Activated CD8-positive, alpha-beta T cell treated with anti-CD3 and anti-CD28 coated beads, Interleukin-2, amount 10 ng/mL, durations not matched to agents 7 days and 5 days (primary cell): Measurements from ENCODE around the gene DSTN. TPM values are rescaled to one million over a fixed set of nuclear protein-coding genes. Genes with fewer than 3 reads are reported as not detected.
A peak's percentile ranks its signal among the peaks of the same experiment; 100 is the strongest.

Experiments used
- ATAC-seq: fragments of 150-1000 bp; cut with Tn5 transposase; one replicate; pipeline ENCODE4 v1.10.0; 2021; ENCODE audit warnings: moderate library complexity
- CTCF ChIA-PET: fragments of 350-600 bp; sonication (Branson Sonifier 250); formaldehyde crosslinking; loops from one replicate; lab custom pipeline; 2021; ENCODE audit warnings: antibody characterized with exemption; lab: Charles Lee
- POLR2A ChIA-PET: fragments of 350-600 bp; sonication (Branson Sonifier 250); formaldehyde crosslinking; loops from one replicate; lab custom pipeline; 2021; ENCODE audit warnings: antibody characterized with exemption; lab: Charles Lee
- DNase-seq: peaks from one replicate; pipeline ENCODE4 v3.0.0-alpha.2; 2020
- H3K27ac Mint-ChIP-seq: one replicate; pipeline ENCODE4 v1.8.0; 2021; ENCODE audit warnings: mild to moderate bottlenecking, mixed read lengths
- H3K27me3 Mint-ChIP-seq: one replicate; pipeline ENCODE4 v1.8.0; 2021; ENCODE audit warnings: low read depth, mixed read lengths
- H3K36me3 Mint-ChIP-seq: one replicate; pipeline ENCODE4 v1.8.0; 2021; ENCODE audit warnings: low read depth, mixed read lengths
- H3K4me1 Mint-ChIP-seq: one replicate; pipeline ENCODE4 v1.8.0; 2021; ENCODE audit warnings: low read depth, mixed read lengths
- H3K4me3 Mint-ChIP-seq: one replicate; pipeline ENCODE4 v1.8.0; 2021; ENCODE audit warnings: mild to moderate bottlenecking, mixed read lengths
- H3K9me3 Mint-ChIP-seq: one replicate; pipeline ENCODE4 v1.8.0; 2022; ENCODE audit warnings: mixed read lengths; ENCODE audit not compliant: insufficient read depth
- total RNA-seq, 2 experiments: library from RNA; stranded (reverse); gene quantifications; one replicate each; pipeline ENCODE4 v1.2.3, GENCODE V29; 2021

Gene DSTN
- total RNA-seq, 2 experiments from 2014 or later: 59.0 to 63.6 TPM

- Mint-ChIP-seq H3K36me3 (peaks cover 2% of the 10 kb centered on the region), H3K27me3 (no peaks in the 10 kb centered on the region), H3K4me1 (peaks cover 17% of the 10 kb centered on the region), H3K9me3 (no peaks in the 10 kb centered on the region), H3K4me3 (no peak overlapping the region), H3K27ac (no peak overlapping the region)
- no peak for ATAC-seq
- DNase-seq: no peak
- ChIA-PET CTCF (interaction anchor here (1.5 to 1.7 kb wide), 2 partner anchors 13 to 28 kb away, joined by 3 to 4 read pairs; partner anchors contain the start of gene DSTN), POLR2A (no interaction called here)
Measured at GRCh38 chr20:17583126-17583525, 13.3 kb downstream of the DSTN start.

DNA sequence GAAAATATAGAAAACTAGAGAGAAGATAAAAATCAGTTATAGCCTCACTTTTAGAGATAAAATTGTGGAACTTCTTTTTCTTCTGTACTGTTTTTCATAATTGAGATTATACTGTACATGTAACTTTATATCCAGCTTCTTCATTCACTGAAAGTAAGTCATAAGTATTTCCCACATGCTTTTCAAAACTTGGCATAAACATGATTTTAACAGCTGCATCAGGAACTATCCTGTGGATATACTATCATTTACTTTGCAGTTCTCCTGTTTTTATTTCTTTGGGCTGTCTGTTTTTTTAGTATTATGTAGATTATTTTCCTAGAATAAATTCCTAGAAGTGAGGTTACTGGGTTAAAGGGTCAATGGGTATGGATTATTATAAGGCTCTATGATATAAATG lies 14.8 kb downstream of the DSTN start:
- DNase-seq (no peak), ATAC-seq (no peak)
- ChIA-PET CTCF (interaction anchor here (1.7 kb wide), 1 partner anchor 26 kb away, joined by 4 read pairs; no protein-coding TSS in a partner anchor), POLR2A (no interaction called here)
- peaks cover 2% of the 10 kb centered on the region for H3K36me3 Mint-ChIP-seq
- H3K9me3 Mint-ChIP-seq: no peaks in the 10 kb centered on the region
- H3K4me3 Mint-ChIP-seq: no peak overlapping the region
- no peaks in the 10 kb centered on the region for H3K27me3 Mint-ChIP-seq
- no peak overlapping the region for H3K27ac Mint-ChIP-seq
- H3K4me1 Mint-ChIP-seq: peaks cover 14% of the 10 kb centered on the region

GRCh38 chr20:17586250-17586649 lies 16.4 kb downstream of the DSTN start:
- H3K27me3 Mint-ChIP-seq: no peaks in the 10 kb centered on the region
- no peaks in the 10 kb centered on the region for H3K36me3 Mint-ChIP-seq
- no peak overlapping the region for H3K27ac Mint-ChIP-seq
- no peaks in the 10 kb centered on the region for H3K9me3 Mint-ChIP-seq
- ChIA-PET POLR2A (interaction anchor here (1.0 kb wide), 1 partner anchor 15 kb away, joined by 3 read pairs; no protein-coding TSS in a partner anchor), CTCF (interaction anchor here (1.4 kb wide), 1 partner anchor 16 kb away, joined by 4 read pairs; the partner anchor contains the start of gene DSTN)
- H3K4me3 Mint-ChIP-seq: no peak overlapping the region
- H3K4me1 Mint-ChIP-seq: peaks cover 13% of the 10 kb centered on the region
- ATAC-seq (no peak), DNase-seq (no peak)

- Mint-ChIP-seq H3K36me3 (peaks cover 2% of the 10 kb centered on the region), H3K4me1 (peaks cover 13% of the 10 kb centered on the region), H3K27me3 (no peaks in the 10 kb centered on the region), H3K4me3 (no peak overlapping the region), H3K27ac (no peak overlapping the region), H3K9me3 (no peaks in the 10 kb centered on the region)
- ChIA-PET CTCF (no interaction called here), POLR2A (interaction anchor here (1.0 kb wide), 1 partner anchor 16 kb away, joined by 3 read pairs; no protein-coding TSS in a partner anchor)
- ATAC-seq (no peak), DNase-seq (no peak)
Measured at GRCh38 chr20:17587148-17587547, 17.3 kb downstream of the DSTN start.

DNA sequence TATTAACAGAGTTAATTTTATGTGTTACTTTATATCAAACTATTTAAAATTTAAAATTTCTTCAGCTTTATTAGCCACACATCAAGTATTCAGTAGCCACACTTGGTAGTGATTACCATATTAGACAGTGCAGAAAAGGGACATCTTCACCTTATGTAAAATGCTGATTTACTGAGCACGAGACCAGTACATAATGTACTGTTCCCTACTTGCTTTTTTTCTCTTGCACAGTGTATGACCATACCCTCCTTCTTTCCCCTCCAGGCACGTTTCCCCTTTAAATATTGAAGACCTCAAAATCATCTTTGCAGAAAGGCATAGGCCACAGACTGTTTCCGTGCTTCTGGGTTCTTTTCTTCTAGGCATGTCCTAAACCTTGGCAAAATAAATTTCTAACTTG lies 17.9 kb downstream of the DSTN start:
- CTCF ChIA-PET: no interaction called here

GRCh38 chr20:17589161-17589834 lies 19.4 kb downstream of the DSTN start:
- Mint-ChIP-seq H3K27me3 (no peaks in the 10 kb centered on the region), H3K4me3 (no peak overlapping the region), H3K9me3 (no peaks in the 10 kb centered on the region), H3K27ac (no peak overlapping the region), H3K36me3 (peaks cover 6% of the 10 kb centered on the region), H3K4me1 (peaks cover 3% of the 10 kb centered on the region)
- ATAC-seq: no peak
- DNase-seq: no peak
- ChIA-PET CTCF (no interaction called here), POLR2A (no interaction called here)

More for the DNA sequence above, 17.9 kb downstream of the DSTN start:
- POLR2A ChIA-PET: no interaction called here
- ATAC-seq: no peak
- Mint-ChIP-seq H3K4me1 (peaks cover 8% of the 10 kb centered on the region), H3K9me3 (no peaks in the 10 kb centered on the region), H3K27ac (no peak overlapping the region), H3K36me3 (peaks cover 2% of the 10 kb centered on the region), H3K27me3 (no peaks in the 10 kb centered on the region), H3K4me3 (no peak overlapping the region)
- no peak for DNase-seq

DNA sequence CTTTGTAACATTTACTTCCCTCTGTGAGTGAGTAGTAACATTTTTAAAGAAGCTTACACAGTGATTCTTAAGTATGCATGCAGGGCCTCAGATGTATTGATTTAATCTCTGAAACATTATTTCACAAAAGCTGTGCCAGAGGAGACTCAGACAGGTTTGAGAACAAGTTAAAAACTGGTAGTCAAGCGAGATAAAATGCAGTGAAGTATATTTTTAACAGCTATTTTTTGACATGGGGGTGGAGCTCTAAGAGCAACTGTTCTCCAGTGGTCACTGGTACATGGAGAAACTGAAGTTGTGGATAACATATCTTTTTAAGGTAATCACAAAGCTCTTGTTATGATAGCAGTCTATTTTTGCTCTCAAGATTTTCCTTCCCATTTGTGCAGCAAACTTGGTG lies 20.4 kb downstream of the DSTN start:
- Mint-ChIP-seq H3K36me3 (peaks cover 6% of the 10 kb centered on the region), H3K4me3 (no peak overlapping the region), H3K27me3 (no peaks in the 10 kb centered on the region), H3K27ac (no peak overlapping the region), H3K9me3 (no peaks in the 10 kb centered on the region), H3K4me1 (peaks cover 3% of the 10 kb centered on the region)
- ChIA-PET CTCF (interaction anchor here (0.6 kb wide), 1 partner anchor 23 kb away, joined by 3 read pairs; no protein-coding TSS in a partner anchor), POLR2A (no interaction called here)
- no peak for DNase-seq
- ATAC-seq: no peak

DNA sequence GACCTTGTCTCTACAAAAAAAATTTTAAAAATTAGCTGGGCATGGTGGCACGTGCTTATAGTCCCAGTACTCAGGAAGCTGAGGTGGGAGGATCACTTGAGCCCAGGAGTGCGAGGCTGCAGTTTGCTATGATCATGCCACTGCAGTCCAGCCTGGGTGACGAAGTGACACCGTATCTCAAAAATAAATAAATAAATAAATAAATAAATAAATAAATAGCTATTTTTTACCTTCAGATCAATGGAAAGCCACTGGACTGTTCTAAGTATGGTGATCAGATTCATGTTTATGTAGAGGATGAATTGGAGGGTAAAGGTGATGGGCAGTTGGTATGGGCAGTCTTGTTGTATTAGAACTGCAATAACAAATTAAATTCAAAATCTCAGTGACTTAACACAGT lies 24.0 kb downstream of the DSTN start:
- Mint-ChIP-seq H3K27me3 (no peaks in the 10 kb centered on the region), H3K4me3 (no peak overlapping the region), H3K27ac (no peak overlapping the region), H3K9me3 (no peaks in the 10 kb centered on the region), H3K36me3 (peaks cover 8% of the 10 kb centered on the region), H3K4me1 (peaks cover 3% of the 10 kb centered on the region)
- no peak for ATAC-seq
- ChIA-PET CTCF (interaction anchor here (1.2 to 1.5 kb wide), 2 partner anchors 16 kb away, joined by 5 read pairs; no protein-coding TSS in a partner anchor), POLR2A (no interaction called here)
- no peak for DNase-seq

- DNase-seq: no peak
- H3K36me3 Mint-ChIP-seq: peaks cover 8% of the 10 kb centered on the region
- no peaks in the 10 kb centered on the region for H3K27me3 Mint-ChIP-seq
- POLR2A ChIA-PET: no interaction called here
- H3K4me1 Mint-ChIP-seq: peaks cover 3% of the 10 kb centered on the region
- no peaks in the 10 kb centered on the region for H3K9me3 Mint-ChIP-seq
- CTCF ChIA-PET: interaction anchor here (1.2 to 1.5 kb wide), 2 partner anchors 16 to 17 kb away, joined by 5 read pairs; no protein-coding TSS in a partner anchor
- H3K27ac Mint-ChIP-seq: no peak overlapping the region
- no peak overlapping the region for H3K4me3 Mint-ChIP-seq
- no peak for ATAC-seq
Measured at GRCh38 chr20:17594443-17594842, 24.6 kb downstream of the DSTN start.

GRCh38 chr20:17595856-17596255 lies 26.0 kb downstream of the DSTN start:
- ATAC-seq (no peak), DNase-seq (no peak)
- ChIA-PET POLR2A (no interaction called here), CTCF (no interaction called here)
- H3K36me3 Mint-ChIP-seq: peaks cover 11% of the 10 kb centered on the region
- no peaks in the 10 kb centered on the region for H3K4me1 Mint-ChIP-seq
- no peaks in the 10 kb centered on the region for H3K9me3 Mint-ChIP-seq
- H3K4me3 Mint-ChIP-seq: no peak overlapping the region
- H3K27ac Mint-ChIP-seq: no peak overlapping the region
- H3K27me3 Mint-ChIP-seq: no peaks in the 10 kb centered on the region

DNA sequence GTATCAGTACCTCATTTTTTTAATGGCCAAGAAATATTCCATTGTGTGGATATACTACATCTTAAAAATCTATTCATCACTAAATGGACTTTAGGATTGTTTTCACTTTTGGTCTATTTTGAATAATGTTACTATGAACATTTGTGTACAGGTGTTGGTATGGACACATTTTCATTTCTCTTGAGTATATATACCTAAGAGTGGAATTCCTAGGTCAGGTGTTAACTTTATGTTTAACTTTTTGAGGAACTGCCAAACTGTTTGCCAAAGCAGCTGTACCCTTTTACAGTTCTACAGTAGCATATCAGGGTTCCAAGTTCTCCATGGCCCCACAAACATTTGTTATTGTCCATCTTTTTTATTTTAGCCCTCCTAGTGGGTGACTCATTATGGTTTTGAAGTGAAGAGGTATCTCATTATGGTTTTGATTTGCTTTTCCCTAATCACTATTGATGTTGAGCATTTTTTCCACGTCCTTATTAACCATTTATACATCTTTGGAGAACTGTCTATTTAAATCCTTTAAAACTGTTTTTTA lies 28.2 kb downstream of the DSTN start:
- Mint-ChIP-seq H3K4me3 (no peak overlapping the region), H3K9me3 (no peaks in the 10 kb centered on the region), H3K4me1 (peaks cover 6% of the 10 kb centered on the region), H3K27me3 (no peaks in the 10 kb centered on the region), H3K27ac (no peak overlapping the region), H3K36me3 (peaks cover 17% of the 10 kb centered on the region)
- ChIA-PET CTCF (no interaction called here), POLR2A (no interaction called here)
- ATAC-seq (no peak), DNase-seq (no peak)

- Mint-ChIP-seq H3K27ac (peak overlapping the region; percentile 19), H3K9me3 (no peaks in the 10 kb centered on the region)
- POLR2A ChIA-PET: interaction anchor here (1.0 to 1.1 kb wide), 2 partner anchors 32 to 81 kb away, joined by 3 read pairs; partner anchors contain the start of gene DSTN
Measured at GRCh38 chr20:17601957-17602356, 32.1 kb downstream of the DSTN start.

More at GRCh38 chr20:17601957-17602356, 32.1 kb downstream of the DSTN start:
- DNase-seq (no peak), ATAC-seq (no peak)
- H3K4me1 Mint-ChIP-seq: peaks cover 6% of the 10 kb centered on the region
- no peak overlapping the region for H3K4me3 Mint-ChIP-seq
- H3K36me3 Mint-ChIP-seq: peaks cover 25% of the 10 kb centered on the region
- CTCF ChIA-PET: interaction anchor here (0.7 to 1.6 kb wide), 4 partner anchors 9 to 394 kb away, joined by 3 to 10 read pairs (median 4); no protein-coding TSS in a partner anchor
- no peaks in the 10 kb centered on the region for H3K27me3 Mint-ChIP-seq
